Loucy (cell line): ENCODE results near the gene EME1.
"Not testable (repeated sequence)": the region's sequence is repeated elsewhere in the genome, so short reads cannot be mapped to it uniquely, and the experiment has no call there.

ENCODE experiments used
- H2AFZ ChIP-seq: fragments of 200-600 bp; sonication (generic); 2 replicates; pipeline ENCODE4 v1.6.0; 2016; ENCODE audit warnings: antibody characterized with exemption, mild to moderate bottlenecking, low read length, moderate library complexity
- H3F3A ChIP-seq: fragments of 200-600 bp; 2 replicates; pipeline ENCODE4 v1.6.0; 2016; ENCODE audit warnings: antibody characterized with exemption, low read depth, mild to moderate bottlenecking
- H3K27me3 ChIP-seq: fragments of 200-600 bp; sonication (generic); 2 replicates; pipeline ENCODE4 v1.6.1; 2014; ENCODE audit warnings: low read length, mild to moderate bottlenecking; ENCODE audit not compliant: insufficient read depth, poor library complexity, severe bottlenecking
- H3K36me3 ChIP-seq: fragments of 200-600 bp; sonication (generic); 2 replicates; pipeline ENCODE4 v1.6.1; 2016; ENCODE audit warnings: low read length; ENCODE audit not compliant: insufficient read depth
- H3K4me1 ChIP-seq: fragments of 200-600 bp; sonication (generic); 2 replicates; pipeline ENCODE4 v1.5.1; 2014; ENCODE audit warnings: low read length, mild to moderate bottlenecking; ENCODE audit not compliant: insufficient read depth, poor library complexity, severe bottlenecking
- H3K4me2 ChIP-seq: fragments of 200-600 bp; sonication (generic); 2 replicates; pipeline ENCODE4 v1.6.0; 2014; ENCODE audit warnings: antibody characterized with exemption, low read length, low read depth, mild to moderate bottlenecking; ENCODE audit not compliant: poor library complexity, severe bottlenecking
- H3K4me3 ChIP-seq: fragments of 200-600 bp; sonication (generic); 2 replicates; pipeline ENCODE4 v1.5.1; 2014; ENCODE audit warnings: low read length, mild to moderate bottlenecking, mixed read lengths; ENCODE audit not compliant: poor library complexity, severe bottlenecking
- H3K79me2 ChIP-seq: fragments of 200-600 bp; sonication (generic); 2 replicates; pipeline ENCODE4 v1.6.1; 2014; ENCODE audit warnings: low read length; ENCODE audit not compliant: insufficient read depth
- H3K9ac ChIP-seq: fragments of 200-600 bp; sonication (generic); 2 replicates; pipeline ENCODE4 v1.6.0; 2014; ENCODE audit warnings: mild to moderate bottlenecking, low read depth, low read length, moderate library complexity; ENCODE audit not compliant: poor library complexity, severe bottlenecking
- H3K9me2 ChIP-seq: fragments of 200-600 bp; sonication (generic); replicated peaks from 2 replicates; pipeline ENCODE4 v1.6.1; 2016; ENCODE audit warnings: low read depth, low read length, mixed read lengths
- H3K9me3 ChIP-seq: fragments of 200-600 bp; sonication (generic); 2 replicates; pipeline ENCODE4 v1.6.1; 2014; ENCODE audit warnings: mild to moderate bottlenecking, antibody characterized with exemption, low read length, low read depth; ENCODE audit not compliant: insufficient read depth
- H4K20me1 ChIP-seq: fragments of 200-600 bp; sonication (generic); 2 replicates; pipeline ENCODE4 v1.6.0; 2014; ENCODE audit warnings: antibody characterized with exemption, low read length, mild to moderate bottlenecking; ENCODE audit not compliant: insufficient read depth, poor library complexity, severe bottlenecking
- CTCF ChIP-seq: fragments of 200-600 bp; sonication (generic); conservative IDR thresholded peaks from 2 replicates; pipeline ENCODE4 v1.5.1; 2014; ENCODE audit warnings: mild to moderate bottlenecking, antibody characterized with exemption, low read length
- EZH2phosphoT487 ChIP-seq: fragments of 200-600 bp; IDR thresholded peaks from 2 replicates; pipeline ENCODE4 v1.6.1; 2018; ENCODE audit warnings: antibody characterized with exemption, mild to moderate bottlenecking, moderate library complexity, borderline replicate concordance

Gene EME1

DNA sequence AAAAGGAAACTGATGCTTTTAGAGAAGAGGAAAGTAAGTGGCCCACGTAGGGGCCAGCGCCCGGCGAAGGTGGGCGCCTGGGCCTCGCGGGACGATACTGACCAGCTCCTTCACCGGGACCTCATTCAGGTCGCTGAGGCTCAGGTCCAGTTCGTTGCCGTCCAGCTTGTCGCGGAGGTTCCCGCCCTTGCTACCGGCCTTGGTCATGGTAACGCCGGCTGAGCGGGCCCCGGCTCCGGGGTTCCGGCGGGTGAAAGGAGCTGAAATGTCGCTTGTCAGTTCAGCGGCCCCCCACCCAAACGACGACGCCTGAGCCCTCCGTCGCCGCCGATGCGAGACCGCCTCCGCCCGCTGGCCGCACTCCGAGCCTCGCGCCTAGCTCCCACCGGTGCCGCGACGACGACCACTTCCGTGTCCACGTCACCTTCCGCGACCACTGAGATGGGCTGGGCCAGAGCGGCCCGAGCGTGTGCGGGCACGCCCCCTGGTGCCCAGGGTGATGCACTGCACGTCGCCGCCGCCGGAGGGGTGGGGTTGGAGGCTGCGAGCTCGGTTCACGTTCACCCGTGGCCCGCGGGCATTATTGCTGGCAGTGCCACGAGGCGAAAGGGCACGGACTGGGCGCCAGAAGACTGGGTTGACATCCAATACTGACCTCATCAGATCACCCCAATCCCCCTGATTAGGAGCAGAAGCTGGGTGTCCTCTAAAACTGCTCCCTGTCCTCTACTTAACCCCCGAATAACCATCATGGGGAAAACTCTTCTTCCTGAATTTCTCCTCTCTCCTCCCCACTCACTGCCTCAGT, 24.3 kb downstream of the EME1 start, which contains the start of gene LRRC59:
Gene LRRC59, minus strand, starts transcription at position 413 of the 808 bp plus-strand sequence. Its CDS starts 206 bp downstream, at position 207.
- Histone ChIP-seq H4K20me1 (peaks cover 45% of the 10 kb centered on the region), H3K9me3 (no peaks in the 10 kb centered on the region), H3K79me2 (peaks cover 50% of the 10 kb centered on the region), H3K4me2 (peak within 1 kb of the TSS; percentile 96), H3K36me3 (peaks cover 26% of the 10 kb centered on the region; the same call in 1 of the 2 replicates), H3K27me3 (no peaks in the 10 kb centered on the region), H2AFZ (peak within 1 kb of the TSS; percentile 99), H3K4me3 (peak within 1 kb of the TSS; percentile 98), H3K9me2 (no peaks in the 10 kb centered on the region), H3F3A (no peaks in the 10 kb centered on the region), H3K4me1 (peaks cover 25% of the 10 kb centered on the region), H3K9ac (peak within 1 kb of the TSS; percentile 98)
- peak; percentile 86 for TF ChIP-seq CTCF
- TF ChIP-seq EZH2phosphoT487, result no peak

GRCh38 chr17:50397919-50398285, 24.9 kb downstream of the EME1 start:
- Histone ChIP-seq H3F3A (no peaks in the 10 kb centered on the region), H3K9ac (peak overlapping the region; percentile 98), H3K9me2 (no peaks in the 10 kb centered on the region), H3K79me2 (peaks cover 44% of the 10 kb centered on the region), H3K4me2 (peak overlapping the region; percentile 96), H3K4me1 (peaks cover 25% of the 10 kb centered on the region), H3K9me3 (no peaks in the 10 kb centered on the region), H4K20me1 (peaks cover 41% of the 10 kb centered on the region), H3K4me3 (peak overlapping the region; percentile 98), H3K36me3 (peaks cover 20% of the 10 kb centered on the region; the same call in 1 of the 2 replicates), H3K27me3 (no peaks in the 10 kb centered on the region), H2AFZ (peak overlapping the region; percentile 99)
- TF ChIP-seq CTCF (no peak), EZH2phosphoT487 (no peak)

DNA sequence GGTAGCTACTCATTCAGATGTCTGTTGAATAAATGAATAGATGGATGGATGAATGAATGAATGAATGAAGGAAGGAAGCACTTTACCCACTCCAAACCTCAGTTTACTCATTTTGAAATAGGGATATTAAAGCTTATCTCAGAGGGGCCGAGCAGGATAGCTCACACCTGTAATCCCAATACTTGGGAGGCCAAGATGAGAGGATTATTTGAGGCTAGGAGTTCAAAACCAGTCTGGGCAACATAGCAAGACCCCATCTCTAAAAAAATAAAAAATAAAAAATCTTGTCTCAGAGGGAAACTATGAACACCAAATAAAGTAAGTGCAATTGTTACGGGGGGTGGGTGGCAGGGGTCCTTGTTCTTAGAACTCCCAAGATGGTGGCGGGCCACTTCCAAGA, 25.6 kb downstream of the EME1 start:
- not testable (repeated sequence) for H3K4me3 ChIP-seq, H2AFZ ChIP-seq, H3K4me2 ChIP-seq, H3K9ac ChIP-seq, H3K27me3 ChIP-seq, H3K9me2 ChIP-seq, H3F3A ChIP-seq, H3K9me3 ChIP-seq
- Histone ChIP-seq H3K36me3 (peaks cover 13% of the 10 kb centered on the region; the same call in 1 of the 2 replicates), H3K4me1 (peaks cover 25% of the 10 kb centered on the region), H4K20me1 (peaks cover 34% of the 10 kb centered on the region), H3K79me2 (peaks cover 37% of the 10 kb centered on the region)

DNA sequence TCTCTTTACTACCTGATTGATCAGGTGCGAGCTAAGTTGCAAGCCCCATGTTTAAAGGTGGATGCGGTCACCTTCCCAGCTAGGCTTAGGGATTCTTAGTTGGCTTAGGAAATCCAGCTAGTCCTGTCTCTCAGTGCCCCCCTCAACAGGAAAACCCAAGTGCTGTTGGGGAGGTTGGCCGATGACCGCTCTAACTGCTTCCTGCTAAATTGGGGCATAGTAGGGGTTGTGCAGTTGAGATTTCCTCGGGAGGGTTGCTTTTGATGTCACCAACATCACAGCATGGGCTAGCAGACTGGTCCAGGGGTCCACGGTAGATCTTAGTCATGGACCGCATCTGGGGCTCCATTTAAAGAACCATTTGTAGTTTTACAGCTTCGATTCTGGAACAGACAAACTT, 26.6 kb downstream of the EME1 start:
- Histone ChIP-seq H3K4me1 (peaks cover 25% of the 10 kb centered on the region), H4K20me1 (peaks cover 27% of the 10 kb centered on the region), H3K79me2 (peaks cover 28% of the 10 kb centered on the region)
- not testable (repeated sequence) for H3K27me3 ChIP-seq, H3K9me2 ChIP-seq, H3K4me3 ChIP-seq, H3K9me3 ChIP-seq, H3F3A ChIP-seq, H3K9ac ChIP-seq, H3K4me2 ChIP-seq, H3K36me3 ChIP-seq, H2AFZ ChIP-seq

- H3K9me2 ChIP-seq, H3K4me3 ChIP-seq: not testable (repeated sequence)
Observed at GRCh38 chr17:50405351-50405750, 32.3 kb downstream of the EME1 start.

More at GRCh38 chr17:50405351-50405750, 32.3 kb downstream of the EME1 start:
- H3K9me3 ChIP-seq, H3K27me3 ChIP-seq, H3K4me2 ChIP-seq, H3K36me3 ChIP-seq, H3K9ac ChIP-seq, H3K4me1 ChIP-seq, H2AFZ ChIP-seq, H4K20me1 ChIP-seq, H3F3A ChIP-seq, H3K79me2 ChIP-seq: not testable (repeated sequence)
